ENCODE data around the gene GNGT2.

GRCh38 chr17:49231563-49231894 lies 21.2 kb upstream of the GNGT2 start:
- no peak for TF ChIP-seq CTCF (IDR thresholded peaks at IDR 0.05; ENCODE audit: insufficient read depth, low read depth, low read length)
- TF ChIP-seq EZH2 (IDR thresholded peaks at IDR 0.05; ENCODE audit: insufficient read depth, low read length): peak; percentile 23

Measured in astrocyte (in vitro differentiated cells and primary cell).